MCF 10A (cell line): ENCODE data around the gene TMEM53. TPM values are rescaled to one million over a fixed set of nuclear protein-coding genes. Genes with fewer than 3 reads are reported as not detected.

Experiments
- BruUV-seq: library from RNA; stranded (reverse); fragments of 400-500 nt; replicated peaks from 2 replicates; lab custom pipeline; 2021; lab: Mats Ljungman, UMichigan
- CTCF ChIA-PET: fragments of 300-600 bp; sonication (Branson Sonifier 250); formaldehyde crosslinking; extraction: SDS; loops from one replicate; lab custom pipeline; 2021; ENCODE audit warnings: antibody characterized with exemption, inconsistent platforms; lab: Yijun Ruan, JAX
- POLR2A ChIA-PET: fragments of 300-600, 350-650 bp; sonication (Branson Sonifier 250); formaldehyde crosslinking; extraction: SDS; loops from one replicate; lab custom pipeline; 2020; ENCODE audit warnings: antibody characterized with exemption, inconsistent platforms; lab: Yijun Ruan, JAX
- DNase-seq: peaks from one replicate; pipeline ENCODE4 v3.0.0-alpha.2; 2018; ENCODE audit not compliant: unreplicated experiment
- H3K27ac Mint-ChIP-seq: one replicate; pipeline ENCODE4 v1.8.0; 2022; ENCODE audit warnings: mild to moderate bottlenecking, low read depth, mixed read lengths; ENCODE audit not compliant: unreplicated experiment
- H3K27me3 Mint-ChIP-seq: one replicate; pipeline ENCODE4 v1.8.0; 2022; ENCODE audit warnings: mixed read lengths; ENCODE audit not compliant: insufficient read depth, unreplicated experiment
- H3K36me3 Mint-ChIP-seq: one replicate; pipeline ENCODE4 v1.8.0; 2022; ENCODE audit warnings: mild to moderate bottlenecking, moderate library complexity, mixed read lengths; ENCODE audit not compliant: insufficient read depth, unreplicated experiment
- H3K4me1 Mint-ChIP-seq: one replicate; pipeline ENCODE4 v1.8.0; 2022; ENCODE audit warnings: mixed read lengths; ENCODE audit not compliant: insufficient read depth, unreplicated experiment
- H3K4me3 Mint-ChIP-seq: one replicate; pipeline ENCODE4 v1.8.0; 2022; ENCODE audit warnings: mild to moderate bottlenecking, moderate library complexity, mixed read lengths; ENCODE audit not compliant: unreplicated experiment
- H3K9me3 Mint-ChIP-seq: one replicate; pipeline ENCODE4 v1.8.0; 2022; ENCODE audit warnings: mixed read lengths; ENCODE audit not compliant: unreplicated experiment
- CTCF ChIP-seq: fragments of 200-600 bp; IDR thresholded peaks from one replicate; pipeline ENCODE4 v1.8.0; 2022; ENCODE audit warnings: antibody characterized with exemption, mild to moderate bottlenecking; ENCODE audit not compliant: unreplicated experiment
- intact Hi-C: fragments of 100-400 bp; cut with micrococcal nuclease; formaldehyde crosslinking; loops from 2 replicates; pipeline ENCODE4 v1.14.1; 2022
- total RNA-seq: library from RNA; stranded (reverse); gene quantifications from 2 replicates; pipeline ENCODE4 v1.2.3, GENCODE V29; 2022

TMEM53 gene
- total RNA-seq, 1 experiment from 2014 or later: 2.2 TPM

- H3K9me3 Mint-ChIP-seq: no peaks in the 10 kb centered on the region
- H3K27ac Mint-ChIP-seq: no peak overlapping the region
- no peaks in the 10 kb centered on the region for H3K27me3 Mint-ChIP-seq
- intact Hi-C loops: no loop called here
- CTCF ChIA-PET: interaction anchor here (0.7 kb wide), 1 partner anchor 9 kb away, joined by 3 read pairs; no protein-coding TSS in a partner anchor
- TF ChIP-seq CTCF: no peak
- H3K4me1 Mint-ChIP-seq: peaks cover 4% of the 10 kb centered on the region
- no peak overlapping the region for H3K4me3 Mint-ChIP-seq
- H3K36me3 Mint-ChIP-seq: no peaks in the 10 kb centered on the region
- peak; percentile 57 for DNase-seq
- POLR2A ChIA-PET: interaction anchor here (1.7 kb wide), 1 partner anchor 15 kb away, joined by 4 read pairs; the partner anchor contains the start of genes ARMH1 and TMEM53
- BruUV-seq: no TSS peak
Measured at GRCh38 chr1:44688760-44689446, 14.6 kb upstream of the TMEM53 start.

- Mint-ChIP-seq H3K4me1 (no peaks in the 10 kb centered on the region), H3K27me3 (no peaks in the 10 kb centered on the region), H3K36me3 (no peaks in the 10 kb centered on the region), H3K27ac (no peak overlapping the region), H3K9me3 (no peaks in the 10 kb centered on the region), H3K4me3 (no peak overlapping the region)
- intact Hi-C loops: no loop called here
- POLR2A ChIA-PET: interaction anchor here (0.7 kb wide), 1 partner anchor 323 kb away, joined by 3 read pairs; no protein-coding TSS in a partner anchor
- BruUV-seq: no TSS peak
- no peak for DNase-seq
- no peak for TF ChIP-seq CTCF
- CTCF ChIA-PET: interaction anchor here (2.0 kb wide), 1 partner anchor 10 kb away, joined by 7 read pairs; no protein-coding TSS in a partner anchor
Measured at GRCh38 chr1:44685881-44686280, 11.6 kb upstream of the TMEM53 start.

GRCh38 chr1:44685218-44685617 is 10.9 kb upstream of the TMEM53 start:
- intact Hi-C loops: no loop called here
- no peaks in the 10 kb centered on the region for H3K36me3 Mint-ChIP-seq
- no TSS peak for BruUV-seq
- POLR2A ChIA-PET: no interaction called here
- no peaks in the 10 kb centered on the region for H3K4me1 Mint-ChIP-seq
- H3K27ac Mint-ChIP-seq: no peak overlapping the region
- no peak for TF ChIP-seq CTCF
- CTCF ChIA-PET: interaction anchor here (0.6 to 2.0 kb wide), 3 partner anchors 9 to 927 kb away, joined by 3 to 7 read pairs (median 4); no protein-coding TSS in a partner anchor
- DNase-seq: no peak
- no peak overlapping the region for H3K4me3 Mint-ChIP-seq
- no peaks in the 10 kb centered on the region for H3K27me3 Mint-ChIP-seq
- H3K9me3 Mint-ChIP-seq: no peaks in the 10 kb centered on the region

- BruUV-seq: no TSS peak
- Mint-ChIP-seq H3K27me3 (no peaks in the 10 kb centered on the region), H3K4me3 (no peak overlapping the region), H3K36me3 (no peaks in the 10 kb centered on the region), H3K27ac (no peak overlapping the region), H3K9me3 (no peaks in the 10 kb centered on the region), H3K4me1 (no peaks in the 10 kb centered on the region)
- TF ChIP-seq CTCF: no peak
- intact Hi-C loops: no loop called here
- ChIA-PET CTCF (interaction anchor here (0.6 to 2.0 kb wide), 3 partner anchors 9 to 50 kb away, joined by 3 to 7 read pairs (median 4); no protein-coding TSS in a partner anchor), POLR2A (interaction anchor here (1.5 kb wide), 1 partner anchor 13 kb away, joined by 3 read pairs; no protein-coding TSS in a partner anchor)
- DNase-seq: no peak
Measured at GRCh38 chr1:44684525-44684924, 10.2 kb upstream of the TMEM53 start.
